H1 (cell line): ENCODE data around the gene TDRD9.

Source experiments
- CHD2 ChIP-seq: IDR thresholded peaks from 2 replicates; pipeline ENCODE4 v1.6.1; 2012; ENCODE audit warnings: low read length, improper control_type of control experiment
- EP300 ChIP-seq, 2 experiments: IDR thresholded peaks; 1 replicate in 1 of 2; 2 replicates in 1 of 2; pipeline ENCODE4 v1.6.1; 2011 to 2012; ENCODE audit warnings: low read depth in 2 of 2, low read length in 2 of 2, mild to moderate bottlenecking in 2 of 2, borderline replicate concordance in 1 of 2, inconsistent platforms in 1 of 2, moderate library complexity in 1 of 2
- GABPA ChIP-seq: IDR thresholded peaks from 2 replicates; pipeline ENCODE4 v1.6.1; 2011; ENCODE audit warnings: mild to moderate bottlenecking, low read length, moderate library complexity, borderline replicate concordance; ENCODE audit not compliant: insufficient read depth
- HDAC6 ChIP-seq: IDR thresholded peaks from one replicate; pipeline ENCODE4 v1.7.1; 2012; ENCODE audit warnings: low read depth, mild to moderate bottlenecking, inconsistent platforms, low read length, moderate library complexity
- JUN ChIP-seq: IDR thresholded peaks from 2 replicates; pipeline ENCODE4 v1.6.1; 2011; ENCODE audit warnings: low read depth, mild to moderate bottlenecking, improper control_type of control experiment, low read length
- MAFK ChIP-seq: IDR thresholded peaks from 2 replicates; pipeline ENCODE4 v1.6.1; 2012; ENCODE audit warnings: low read depth, mild to moderate bottlenecking, improper control_type of control experiment, low read length
- POLR2A ChIP-seq, 2 experiments: IDR thresholded peaks; 1 replicate in 1 of 2; 2 replicates in 1 of 2; pipeline ENCODE4 v1.6.1; 2011; ENCODE audit warnings: low read depth in 2 of 2, low read length in 2 of 2, mild to moderate bottlenecking in 2 of 2; ENCODE audit errors: control extremely low read depth in 1 of 2
- POLR2AphosphoS5 ChIP-seq: IDR thresholded peaks from 2 replicates; pipeline ENCODE4 v1.6.1; 2011; ENCODE audit warnings: low read depth, low read length
- RXRA ChIP-seq: IDR thresholded peaks from 2 replicates; pipeline ENCODE4 v1.6.1; 2011; ENCODE audit warnings: low read depth, mild to moderate bottlenecking, low read length, moderate library complexity; ENCODE audit not compliant: insufficient read depth
- TBP ChIP-seq: IDR thresholded peaks from 2 replicates; pipeline ENCODE4 v1.6.1; 2011; ENCODE audit warnings: low read depth, low read length, improper control_type of control experiment
- TF ChIP-seq, protein P1 (sequence below): IDR thresholded peaks from 2 replicates; pipeline ENCODE4 v1.6.1; 2012; ENCODE audit warnings: low read length, inconsistent platforms
- TF ChIP-seq, protein P2 (sequence below), 3 experiments: IDR thresholded peaks; 1 replicate in 2 of 3; 2 replicates in 1 of 3; pipeline versions ENCODE4 v1.5.1 to v1.6.1; 2011; ENCODE audit warnings: low read length in 3 of 3, mild to moderate bottlenecking in 3 of 3, inconsistent platforms in 2 of 3, low read depth in 1 of 3, moderate library complexity in 1 of 3; ENCODE audit not compliant: insufficient read depth in 1 of 3; ENCODE audit errors: control extremely low read depth in 1 of 3

GRCh38 chr14:104087505-104087904, 159.2 kb downstream of the TDRD9 start:
- TF ChIP-seq GABPA (no peak), CHD2 (no peak), EP300 (IDR thresholded peaks at IDR 0.05; ENCODE audit: borderline replicate concordance in 1 of 2, low read depth in 2 of 2, low read length in 2 of 2) (no peak), HDAC6 (no peak), POLR2AphosphoS5 (no peak), POLR2A (IDR thresholded peaks at IDR 0.05; ENCODE audit: control extremely low read depth in 1 of 2, low read depth in 2 of 2, low read length in 2 of 2) (no peak), TBP (no peak), RXRA (no peak), MAFK (no peak), JUN (no peak)
- TF ChIP-seq, protein P1, sequence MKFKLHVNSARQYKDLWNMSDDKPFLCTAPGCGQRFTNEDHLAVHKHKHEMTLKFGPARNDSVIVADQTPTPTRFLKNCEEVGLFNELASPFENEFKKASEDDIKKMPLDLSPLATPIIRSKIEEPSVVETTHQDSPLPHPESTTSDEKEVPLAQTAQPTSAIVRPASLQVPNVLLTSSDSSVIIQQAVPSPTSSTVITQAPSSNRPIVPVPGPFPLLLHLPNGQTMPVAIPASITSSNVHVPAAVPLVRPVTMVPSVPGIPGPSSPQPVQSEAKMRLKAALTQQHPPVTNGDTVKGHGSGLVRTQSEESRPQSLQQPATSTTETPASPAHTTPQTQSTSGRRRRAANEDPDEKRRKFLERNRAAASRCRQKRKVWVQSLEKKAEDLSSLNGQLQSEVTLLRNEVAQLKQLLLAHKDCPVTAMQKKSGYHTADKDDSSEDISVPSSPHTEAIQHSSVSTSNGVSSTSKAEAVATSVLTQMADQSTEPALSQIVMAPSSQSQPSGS = no peak
- TF ChIP-seq, protein P2, sequence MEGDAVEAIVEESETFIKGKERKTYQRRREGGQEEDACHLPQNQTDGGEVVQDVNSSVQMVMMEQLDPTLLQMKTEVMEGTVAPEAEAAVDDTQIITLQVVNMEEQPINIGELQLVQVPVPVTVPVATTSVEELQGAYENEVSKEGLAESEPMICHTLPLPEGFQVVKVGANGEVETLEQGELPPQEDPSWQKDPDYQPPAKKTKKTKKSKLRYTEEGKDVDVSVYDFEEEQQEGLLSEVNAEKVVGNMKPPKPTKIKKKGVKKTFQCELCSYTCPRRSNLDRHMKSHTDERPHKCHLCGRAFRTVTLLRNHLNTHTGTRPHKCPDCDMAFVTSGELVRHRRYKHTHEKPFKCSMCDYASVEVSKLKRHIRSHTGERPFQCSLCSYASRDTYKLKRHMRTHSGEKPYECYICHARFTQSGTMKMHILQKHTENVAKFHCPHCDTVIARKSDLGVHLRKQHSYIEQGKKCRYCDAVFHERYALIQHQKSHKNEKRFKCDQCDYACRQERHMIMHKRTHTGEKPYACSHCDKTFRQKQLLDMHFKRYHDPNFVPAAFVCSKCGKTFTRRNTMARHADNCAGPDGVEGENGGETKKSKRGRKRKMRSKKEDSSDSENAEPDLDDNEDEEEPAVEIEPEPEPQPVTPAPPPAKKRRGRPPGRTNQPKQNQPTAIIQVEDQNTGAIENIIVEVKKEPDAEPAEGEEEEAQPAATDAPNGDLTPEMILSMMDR (IDR thresholded peaks at IDR 0.05; ENCODE audit: control extremely low read depth in 1 of 3, insufficient read depth in 1 of 3, low read depth in 1 of 3, low read length in 3 of 3) = no peak
